ENCODE measurements around the gene ASPRV1.

Gene ASPRV1

GRCh38 chr2:69988086-69988635 is 26.7 kb upstream of the ASPRV1 start:
- DNase-seq (ENCODE audit: low read depth) = no peak

- DNase-seq (ENCODE audit: low read depth) = no peak
These were observed 25.3 kb upstream of the ASPRV1 start for GRCh38 chr2:69986691-69987090.

- no peak for DNase-seq (ENCODE audit: low read depth)
These were observed 24.3 kb upstream of the ASPRV1 start for GRCh38 chr2:69985688-69986087.

- DNase-seq (ENCODE audit: low read depth) = no peak
These were observed 23.8 kb upstream of the ASPRV1 start for GRCh38 chr2:69985216-69985615.

- DNase-seq (ENCODE audit: low read depth) = no peak
These were observed 22.0 kb upstream of the ASPRV1 start for GRCh38 chr2:69983392-69983966.

GRCh38 chr2:69979902-69980807 is 18.7 kb upstream of the ASPRV1 start:
- no peak for DNase-seq (ENCODE audit: low read depth)

GRCh38 chr2:69977906-69978482 is 16.6 kb upstream of the ASPRV1 start:
- DNase-seq (ENCODE audit: low read depth) = no peak

- no peak for DNase-seq (ENCODE audit: low read depth)
These were observed 15.8 kb upstream of the ASPRV1 start for GRCh38 chr2:69977186-69977585.

GRCh38 chr2:69975853-69976462 is 14.5 kb upstream of the ASPRV1 start:
- DNase-seq (ENCODE audit: low read depth) = no peak

GRCh38 chr2:69975136-69975852 is 13.9 kb upstream of the ASPRV1 start:
- DNase-seq (ENCODE audit: low read depth) = no peak

GRCh38 chr2:69973335-69973735 is 11.9 kb upstream of the ASPRV1 start:
- DNase-seq (ENCODE audit: low read depth) = no peak

- DNase-seq (ENCODE audit: low read depth) = no peak
These were observed 11.4 kb upstream of the ASPRV1 start for GRCh38 chr2:69972822-69973221.

GRCh38 chr2:69969991-69970390 is 8.6 kb upstream of the ASPRV1 start:
- no peak for DNase-seq (ENCODE audit: low read depth)

- DNase-seq (ENCODE audit: low read depth) = no peak
These were observed 7.9 kb upstream of the ASPRV1 start for GRCh38 chr2:69969126-69969983.

GRCh38 chr2:69968609-69969008 is 7.2 kb upstream of the ASPRV1 start:
- no peak for DNase-seq (ENCODE audit: low read depth)

- DNase-seq (ENCODE audit: low read depth) = no peak
These were observed 5.1 kb upstream of the ASPRV1 start for GRCh38 chr2:69966496-69966895.

GRCh38 chr2:69965756-69966445 is 4.5 kb upstream of the ASPRV1 start:
- DNase-seq (ENCODE audit: low read depth) = no peak

GRCh38 chr2:69964353-69964841 is 3.0 kb upstream of the ASPRV1 start:
- DNase-seq (ENCODE audit: low read depth) = no peak

GRCh38 chr2:69962986-69963730 is 1.7 kb upstream of the ASPRV1 start:
- no peak for DNase-seq (ENCODE audit: low read depth)
